GM19328 (cell line): Measurements from ENCODE around the gene SRCAP.
"Not testable (repeated sequence)": the region's sequence is repeated elsewhere in the genome, so short reads cannot be mapped to it uniquely, and the experiment has no call there.

ENCODE experiments used
- ATAC-seq: cut with Tn5 transposase; IDR thresholded peaks from one replicate; pipeline ENCODE4 v1.9.1; 2021; ENCODE audit warnings: mild to moderate bottlenecking, moderate library complexity; ENCODE audit not compliant: unreplicated experiment

The SRCAP gene

GRCh38 chr16:30663820-30664219 is 35.2 kb upstream of the SRCAP start:
- no peak for ATAC-seq

GRCh38 chr16:30664616-30665109 is 34.3 kb upstream of the SRCAP start:
- no peak for ATAC-seq

DNA sequence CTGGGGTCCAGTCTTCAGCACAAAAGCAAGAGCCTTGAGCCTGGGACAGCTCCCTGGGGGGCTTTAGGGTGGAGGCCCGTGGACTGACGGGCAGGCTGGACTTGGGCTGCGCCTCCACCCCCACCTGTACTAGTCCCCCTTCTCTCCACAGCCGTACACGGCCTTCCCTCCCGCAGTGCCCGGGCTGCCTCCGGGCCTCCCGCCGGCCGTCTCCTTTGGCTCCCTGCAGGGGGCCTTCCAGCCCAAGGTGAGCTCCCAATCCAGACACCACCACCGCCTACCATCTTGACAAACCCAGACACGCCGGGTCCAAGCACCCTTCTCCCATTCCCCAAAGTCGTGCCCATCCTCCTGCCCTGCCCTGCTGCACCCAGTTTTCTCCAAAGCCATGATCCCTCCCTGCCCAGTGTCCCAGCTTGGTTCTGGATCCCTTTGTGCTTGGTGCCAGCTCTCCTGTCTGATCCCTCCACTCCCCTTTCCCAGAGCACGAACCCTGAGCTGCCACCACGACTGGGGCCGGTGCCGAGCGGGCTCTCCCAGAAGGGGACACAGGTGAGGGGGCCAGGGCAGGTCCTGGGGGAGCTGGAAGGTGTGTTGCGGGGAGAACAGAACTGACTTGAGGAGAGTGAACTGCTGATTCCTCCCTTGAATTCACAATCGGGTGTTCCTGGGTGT is 33.7 kb upstream of the SRCAP start:
- ATAC-seq: no peak

GRCh38 chr16:30665830-30666190 is 33.2 kb upstream of the SRCAP start:
- no peak for ATAC-seq

- no peak for ATAC-seq
Measured at GRCh38 chr16:30666681-30667080, 32.3 kb upstream of the SRCAP start.

DNA sequence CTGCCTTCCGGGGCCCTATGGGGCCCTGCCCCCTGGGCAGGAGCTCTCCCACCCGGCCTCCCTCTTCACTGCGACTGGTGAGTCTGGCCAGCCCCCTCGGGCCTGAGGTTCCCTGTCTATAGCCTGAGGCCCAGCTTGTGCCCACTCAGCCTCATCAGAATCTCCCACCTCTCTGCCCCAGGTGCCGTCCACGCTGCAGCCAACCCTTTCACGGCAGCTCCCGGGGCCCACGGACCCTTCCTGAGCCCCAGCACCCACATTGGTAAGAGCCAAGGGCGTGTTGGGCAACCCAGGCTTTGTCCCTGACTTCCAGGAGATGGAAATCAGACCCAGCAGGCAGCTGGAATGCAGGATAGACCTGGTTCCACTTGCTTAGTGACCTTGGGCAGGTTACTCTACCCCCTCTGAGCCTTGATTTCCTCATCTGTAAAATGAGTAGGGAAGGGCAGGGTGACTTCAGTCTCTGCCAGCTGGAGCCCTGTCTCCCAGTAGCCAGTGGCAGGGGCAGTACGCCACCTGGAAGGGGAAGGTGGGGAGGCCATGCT is 31.5 kb upstream of the SRCAP start:
- no peak for ATAC-seq

GRCh38 chr16:30668393-30668792 is 30.6 kb upstream of the SRCAP start:
- no peak for ATAC-seq

GRCh38 chr16:30669026-30669902 is 29.7 kb upstream of the SRCAP start:
- ATAC-seq: no peak

GRCh38 chr16:30669903-30670824 is 28.8 kb upstream of the SRCAP start:
- ATAC-seq: no peak

- ATAC-seq: no peak
Measured at GRCh38 chr16:30675143-30675542, 23.8 kb upstream of the SRCAP start.

GRCh38 chr16:30677931-30678585 is 20.9 kb upstream of the SRCAP start:
- no peak for ATAC-seq

GRCh38 chr16:30678586-30678970 is 20.4 kb upstream of the SRCAP start:
- ATAC-seq: no peak

- ATAC-seq: no peak
Measured at GRCh38 chr16:30680326-30680725, 18.6 kb upstream of the SRCAP start.

- ATAC-seq: no peak
Measured at GRCh38 chr16:30688701-30689100, 10.3 kb upstream of the SRCAP start.

DNA sequence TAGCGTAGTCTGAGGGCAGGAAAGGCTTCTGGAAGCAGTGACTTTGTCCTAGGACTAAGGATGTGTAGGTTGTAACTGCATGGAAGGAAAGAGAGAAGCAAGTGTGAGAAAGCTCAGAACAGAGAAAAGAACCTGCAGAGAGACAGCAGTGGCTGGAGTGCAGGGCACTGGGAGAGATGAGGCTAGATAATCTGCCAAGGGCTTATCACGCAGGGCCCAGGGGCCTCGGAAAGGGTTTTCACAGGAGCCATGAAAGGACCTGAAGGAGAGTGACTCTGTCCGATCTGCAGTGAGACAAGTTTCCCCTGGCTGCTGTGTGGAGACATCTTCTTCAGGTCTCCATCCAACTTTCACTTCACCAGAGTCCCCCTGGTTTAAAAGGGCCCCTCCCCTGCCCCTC is 7.1 kb upstream of the SRCAP start:
- ATAC-seq: no peak

DNA sequence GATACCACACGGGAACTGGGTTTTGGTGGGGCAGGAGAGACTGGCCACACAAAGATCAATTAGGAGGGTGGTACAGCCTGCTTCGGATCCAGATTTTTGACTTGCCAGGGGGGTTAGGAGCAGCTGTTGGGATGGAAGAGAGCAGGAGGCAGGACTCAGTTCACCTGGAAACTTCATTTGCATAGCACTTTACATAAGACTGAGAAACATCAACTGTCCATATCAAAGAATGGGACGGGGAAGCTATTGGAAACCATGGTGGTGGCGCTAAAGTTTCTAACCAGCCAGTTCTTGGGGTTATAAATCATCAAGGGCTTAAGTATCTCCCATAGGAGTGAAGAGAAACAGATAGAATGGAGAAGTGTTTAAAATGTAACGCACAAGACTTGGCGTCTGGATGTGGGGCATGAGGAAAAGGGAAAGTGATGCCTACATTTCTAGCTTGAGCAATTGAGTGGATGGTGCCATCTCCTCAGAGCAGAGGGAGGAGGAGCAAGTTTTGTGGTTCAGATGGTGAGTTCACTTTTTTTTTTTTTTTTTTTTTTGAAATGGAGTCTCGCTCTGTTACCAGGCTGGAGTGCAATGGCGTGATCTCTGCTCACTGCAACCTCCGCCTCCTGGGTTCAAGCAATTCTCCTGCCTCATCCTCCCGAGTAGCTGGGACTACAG is 6.4 kb upstream of the SRCAP start:
- no peak for ATAC-seq

GRCh38 chr16:30694926-30695693 is 3.9 kb upstream of the SRCAP start:
- no peak for ATAC-seq

DNA sequence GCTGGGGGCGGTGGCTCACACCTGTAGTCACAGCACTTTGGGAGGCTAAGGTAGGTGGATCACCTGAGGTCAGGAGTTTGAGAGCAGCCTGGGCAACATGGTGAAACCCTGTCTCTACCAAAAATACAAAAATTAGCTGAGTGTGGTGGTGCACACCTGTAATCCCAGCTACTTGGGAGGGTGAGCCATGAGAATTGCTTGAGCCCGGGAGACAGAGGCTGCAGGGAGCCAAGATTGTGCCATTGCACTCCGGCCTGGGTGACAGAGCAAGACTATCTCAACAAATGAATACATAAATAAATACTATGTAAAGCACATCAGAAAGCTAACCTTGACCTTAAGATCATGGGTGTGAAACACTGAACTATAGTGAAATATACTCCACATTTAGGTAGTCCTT is 2.3 kb upstream of the SRCAP start:
- not testable (repeated sequence) for ATAC-seq
